ENCODE data around the gene PDE12.

PDE12 gene

DNA sequence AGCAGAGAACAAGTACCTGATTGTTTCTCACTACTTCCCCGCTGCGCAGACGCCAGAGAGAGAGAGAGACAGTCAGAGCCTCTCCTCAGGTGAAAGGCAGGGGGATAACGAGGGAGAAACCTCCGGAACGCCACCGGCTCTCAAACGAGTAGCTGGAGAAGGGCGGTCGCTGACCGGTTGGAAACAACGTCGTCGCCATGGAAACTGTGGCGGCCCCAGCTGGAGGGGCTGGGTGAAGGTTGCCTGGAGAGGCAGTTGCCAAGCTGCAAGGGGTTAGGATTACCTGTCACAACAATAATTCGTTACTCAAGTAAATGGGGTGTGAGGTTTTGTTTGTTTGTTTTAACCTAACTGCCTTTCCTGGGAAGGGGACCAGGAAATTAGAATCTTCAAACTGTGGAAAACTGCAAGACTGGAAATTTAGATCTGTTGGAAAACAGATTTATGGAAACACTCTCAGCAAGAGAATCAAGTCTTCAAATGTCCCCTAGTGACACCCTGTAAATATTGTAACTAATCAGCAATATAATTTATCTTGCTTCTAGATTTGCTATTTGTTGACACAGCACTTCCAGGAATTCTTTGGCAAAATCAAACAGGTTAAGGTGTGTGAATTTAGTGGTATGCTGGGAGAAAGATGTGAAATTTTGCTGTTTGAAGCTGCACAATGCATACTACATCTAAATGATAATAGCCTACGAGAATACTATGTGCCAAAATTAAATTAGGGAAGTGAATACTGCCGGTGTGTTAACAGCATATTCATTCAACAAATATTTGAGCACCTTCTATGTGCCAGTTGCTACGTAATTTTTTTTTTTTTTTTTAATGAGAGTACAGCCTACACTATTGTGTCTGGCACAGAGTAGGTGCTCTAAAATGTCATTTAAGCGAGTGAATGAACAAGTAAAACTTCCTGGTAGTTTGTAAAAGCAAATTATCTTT, 11.6 kb upstream of the PDE12 start, which contains the start of gene DNAH12:
TSS of gene DNAH12 (minus strand) at position 164 of the 945 bp plus-strand sequence. CDS start 1,474 bp downstream, outside the sequence.
- no peak for TF ChIP-seq CTCF (conservative IDR thresholded peaks at IDR 0.05; ENCODE audit: low read depth, low read length)
- DNase-seq (ENCODE audit: low read depth), result peak; percentile 58
- H3K4me3 ChIP-seq (ENCODE audit: low read depth, low read length), result peak within 1 kb of the TSS; percentile 52

- no peak for TF ChIP-seq CTCF (conservative IDR thresholded peaks at IDR 0.05; ENCODE audit: low read depth, low read length)
- no peak overlapping the region for H3K4me3 ChIP-seq (ENCODE audit: low read depth, low read length)
- no peak for DNase-seq (ENCODE audit: low read depth)
These were observed 10.3 kb upstream of the PDE12 start for GRCh38 chr3:57545636-57546268.

- no peak overlapping the region for H3K4me3 ChIP-seq (ENCODE audit: low read depth, low read length)
- no peak for TF ChIP-seq CTCF (conservative IDR thresholded peaks at IDR 0.05; ENCODE audit: low read depth, low read length)
- DNase-seq (ENCODE audit: low read depth), result no peak
These were observed 9.5 kb upstream of the PDE12 start for GRCh38 chr3:57546616-57547015.

GRCh38 chr3:57555306-57555705, 768 bp upstream of the PDE12 start:
- H3K4me3 ChIP-seq (ENCODE audit: low read depth, low read length), result peak overlapping the region; percentile 95
- no peak for TF ChIP-seq CTCF (conservative IDR thresholded peaks at IDR 0.05; ENCODE audit: low read depth, low read length)
- DNase-seq (ENCODE audit: low read depth), result no peak

GRCh38 chr3:57556459-57557084, 498 bp downstream of the PDE12 start:
- TF ChIP-seq CTCF (conservative IDR thresholded peaks at IDR 0.05; ENCODE audit: low read depth, low read length), result peak; percentile 0
- peak overlapping the region; percentile 95 for H3K4me3 ChIP-seq (ENCODE audit: low read depth, low read length)
- peak; percentile 42 for DNase-seq (ENCODE audit: low read depth)

GRCh38 chr3:57557085-57557537, 1.0 kb downstream of the PDE12 start:
- peak; percentile 58 for DNase-seq (ENCODE audit: low read depth)
- H3K4me3 ChIP-seq (ENCODE audit: low read depth, low read length), result peak overlapping the region; percentile 95
- no peak for TF ChIP-seq CTCF (conservative IDR thresholded peaks at IDR 0.05; ENCODE audit: low read depth, low read length)
